ENCODE data around the gene DHRS4. TPM values are rescaled to one million over a fixed set of nuclear protein-coding genes. Genes with fewer than 3 reads are reported as not detected.

The DHRS4 gene
- total and polyA plus RNA-seq, 2 of the 13 experiments (the other 11 are each of a cell fraction or from before 2014, with no cell fraction given) = 23.9 to 45.1 TPM

- no peak for TF ChIP-seq ZNF646 (CRISPR knock-in tag; IDR thresholded peaks at IDR 0.05)
- 0 out of 2 replicates have a peak, but pooled peaks have one; percentile 12 for TF ChIP-seq POLR2AphosphoS5 (IDR thresholded peaks at IDR 0.05; ENCODE audit: low read depth, low read length)
- TF ChIP-seq ZNF510 (CRISPR knock-in tag; IDR thresholded peaks at IDR 0.05; ENCODE audit: low read depth) = peak; percentile 64; the same call in 1 of the 2 replicates
- no peak for TF ChIP-seq JUNB (CRISPR knock-in tag; IDR thresholded peaks at IDR 0.05; ENCODE audit: borderline replicate concordance)
- peak; percentile 59; the same call in 1 of the 2 replicates for TF ChIP-seq ZZZ3 (CRISPR knock-in tag; IDR thresholded peaks at IDR 0.05; ENCODE audit: borderline replicate concordance)
- TF ChIP-seq ZBTB10 (CRISPR knock-in tag; IDR thresholded peaks at IDR 0.05; ENCODE audit: borderline replicate concordance) = no peak; the same call in 1 of the 2 replicates
- no peak for TF ChIP-seq ZNF33A (CRISPR knock-in tag; IDR thresholded peaks at IDR 0.05; ENCODE audit: borderline replicate concordance)
- TF ChIP-seq ZNF512 (CRISPR knock-in tag; IDR thresholded peaks at IDR 0.05) = no peak
- no peak for TF ChIP-seq REL (CRISPR knock-in tag; conservative IDR thresholded peaks at IDR 0.05)
- no peak for TF ChIP-seq BORCS8-MEF2B (CRISPR knock-in tag; IDR thresholded peaks at IDR 0.05)
- TF ChIP-seq ZNF530 (CRISPR knock-in tag; IDR thresholded peaks at IDR 0.05; ENCODE audit: low read depth) = no peak
- no peak for TF ChIP-seq CBX2 (IDR thresholded peaks at IDR 0.05; ENCODE audit: low read depth, low read length)
- TF ChIP-seq CBX2 (CRISPR knock-in tag; IDR thresholded peaks at IDR 0.05; ENCODE audit: low read depth) = no peak
- 0 out of 2 replicates have a peak, but pooled peaks have one; percentile 24 for TF ChIP-seq MLX (CRISPR knock-in tag; IDR thresholded peaks at IDR 0.05)
- TF ChIP-seq ZNF234 (CRISPR knock-in tag; conservative IDR thresholded peaks at IDR 0.05) = no peak
- TF ChIP-seq ZNF576 (CRISPR knock-in tag; IDR thresholded peaks at IDR 0.05) = no peak
- no peak for TF ChIP-seq STAG1 (CRISPR knock-in tag; IDR thresholded peaks at IDR 0.05)
Observed at GRCh38 chr14:23939607-23940326, 13.8 kb upstream of the DHRS4 start (continued).
